NCI-H345 treated with DMSO at 0.1 percent for 48 hours (cell line): Measurements from ENCODE around the gene CAV3.
"Not testable (repeated sequence)": the region's sequence is repeated elsewhere in the genome, so short reads cannot be mapped to it uniquely, and the experiment has no call there.

Experiments
- DNase-seq: peaks from one replicate; lab custom pipeline; 2025; ENCODE audit not compliant: unreplicated experiment; lab: John Stamatoyannopoulos, UW

CAV3 gene

GRCh38 chr3:8733332-8734094 lies at the start of gene CAV3:
Gene CAV3, plus strand, starts transcription at chr3:8733802. Its CDS starts 75 bp downstream, at chr3:8733877.
- no peak for DNase-seq

- not testable (repeated sequence) for DNase-seq
Measured at GRCh38 chr3:8684992-8685391, 48.6 kb upstream of the CAV3 start.

- not testable (repeated sequence) for DNase-seq
Measured at GRCh38 chr3:8691295-8691694, 42.3 kb upstream of the CAV3 start.

DNA sequence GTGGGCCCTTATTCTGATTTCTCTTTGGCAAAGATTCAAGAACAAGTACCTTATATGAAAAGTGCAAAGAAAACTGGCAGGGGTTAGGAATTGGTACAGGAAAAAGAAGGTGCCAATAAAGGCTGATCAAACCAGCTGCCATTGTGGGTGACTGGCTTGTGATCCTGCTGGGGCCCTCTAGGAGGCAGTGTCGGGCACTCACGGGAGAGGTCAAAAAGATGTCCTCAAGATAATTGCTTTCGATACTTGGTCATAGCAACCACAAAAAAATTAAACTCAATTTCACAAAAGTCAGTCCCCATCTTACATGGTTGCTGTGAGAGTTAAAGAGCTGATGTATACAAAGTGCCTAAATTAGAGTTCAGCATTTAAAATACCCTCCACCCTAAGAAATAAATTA lies 31.0 kb upstream of the CAV3 start:
- DNase-seq: no peak

DNA sequence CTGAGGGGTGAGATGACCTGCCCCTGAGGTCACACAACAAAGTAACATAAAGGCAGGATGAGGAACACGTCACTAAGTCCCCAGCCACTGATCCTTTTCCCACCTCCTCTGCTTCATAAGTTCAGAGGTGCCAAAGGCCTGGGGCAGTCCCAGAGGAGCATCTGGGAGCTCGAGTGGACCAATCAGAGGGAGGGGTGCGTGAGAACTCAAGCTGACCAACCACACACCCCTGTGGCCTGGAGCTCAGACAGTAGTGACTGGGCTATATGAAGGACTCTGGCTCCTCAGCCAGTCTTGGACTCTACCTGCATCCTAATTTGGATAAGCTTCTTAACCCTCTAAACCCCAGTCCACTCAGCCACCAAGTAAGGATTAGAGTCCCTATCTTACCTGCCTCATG lies 28.0 kb upstream of the CAV3 start:
- no peak for DNase-seq

GRCh38 chr3:8709287-8709686 lies 24.3 kb upstream of the CAV3 start:
- DNase-seq: no peak

DNA sequence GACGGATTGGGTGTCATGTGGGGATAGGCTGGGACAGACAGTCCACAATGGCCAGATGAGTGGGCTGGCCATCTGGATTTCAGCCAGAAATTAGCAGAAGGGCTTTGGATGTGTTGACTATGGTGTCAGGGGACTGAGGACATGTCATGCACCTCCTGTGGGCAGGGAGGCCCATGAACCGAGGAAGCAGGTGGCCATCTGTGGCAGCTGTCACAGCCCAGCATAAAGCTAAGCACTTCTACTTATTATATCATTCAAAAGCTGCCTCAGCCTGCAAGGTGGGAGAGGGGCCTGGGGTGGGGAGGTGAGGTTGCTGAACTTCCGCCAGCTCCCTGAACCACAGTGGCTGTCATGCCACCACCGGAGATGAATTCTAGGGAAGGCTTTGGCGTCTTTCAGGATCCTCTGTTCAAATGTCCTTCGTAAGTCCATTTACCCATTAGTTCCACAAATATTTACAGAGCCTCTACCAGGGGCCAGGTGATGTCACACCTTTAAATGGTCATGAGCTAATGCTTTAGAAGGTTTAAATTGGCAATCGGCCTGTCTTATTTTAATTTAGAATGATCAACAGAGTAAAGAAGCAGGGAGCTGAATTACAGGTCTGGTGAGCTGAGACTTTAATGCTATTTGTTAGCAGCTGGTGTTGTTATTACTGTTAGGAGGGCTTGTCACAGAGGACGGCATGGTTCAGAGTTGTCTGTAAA lies 23.6 kb upstream of the CAV3 start:
- no peak for DNase-seq

- no peak for DNase-seq
Measured at GRCh38 chr3:8712045-8712907, 21.3 kb upstream of the CAV3 start.

GRCh38 chr3:8712908-8713255 lies 20.7 kb upstream of the CAV3 start:
- peak; percentile 18 for DNase-seq

DNA sequence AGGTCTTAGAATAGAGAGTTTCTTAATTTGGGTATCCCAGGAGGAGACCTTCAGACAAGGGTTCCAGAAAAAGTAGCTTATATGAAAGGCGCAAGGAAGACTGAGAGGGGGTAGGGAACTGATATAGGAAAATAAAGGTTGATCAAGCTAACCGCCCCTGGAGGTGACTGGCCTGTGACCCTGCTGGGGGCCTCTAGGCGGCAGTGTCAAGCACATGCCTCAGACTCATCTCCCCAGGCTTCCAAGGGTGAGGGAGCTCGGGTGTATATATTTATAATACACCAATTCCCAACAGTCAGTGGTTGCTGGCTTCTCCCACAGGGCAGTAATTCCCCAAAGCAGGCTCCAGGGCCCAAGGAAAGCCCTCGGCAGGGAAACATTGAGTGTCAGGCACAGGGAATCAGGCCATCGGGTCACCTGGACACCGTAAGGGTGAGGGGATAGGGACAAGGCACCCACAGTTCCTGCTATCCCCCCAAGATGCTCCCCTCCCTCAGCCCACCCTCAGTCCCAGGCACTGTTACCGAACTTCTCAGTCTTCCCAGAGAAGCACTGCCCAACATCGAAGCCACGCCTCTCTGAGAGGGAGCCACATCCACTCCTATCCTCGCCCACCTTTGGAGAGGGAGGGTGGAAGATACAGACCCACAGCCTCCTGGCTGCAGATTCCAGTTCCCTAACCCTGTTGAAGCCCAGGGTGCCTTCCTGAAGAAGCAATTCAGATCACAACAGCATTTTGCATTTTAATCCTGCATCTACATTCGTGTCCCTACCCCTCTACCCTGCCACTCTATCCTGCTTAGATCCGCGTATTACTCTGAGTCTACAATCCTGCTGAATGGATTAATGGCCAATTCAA lies 19.5 kb upstream of the CAV3 start:
- DNase-seq: no peak

- not testable (repeated sequence) for DNase-seq
Measured at GRCh38 chr3:8715757-8716156, 17.8 kb upstream of the CAV3 start.

DNA sequence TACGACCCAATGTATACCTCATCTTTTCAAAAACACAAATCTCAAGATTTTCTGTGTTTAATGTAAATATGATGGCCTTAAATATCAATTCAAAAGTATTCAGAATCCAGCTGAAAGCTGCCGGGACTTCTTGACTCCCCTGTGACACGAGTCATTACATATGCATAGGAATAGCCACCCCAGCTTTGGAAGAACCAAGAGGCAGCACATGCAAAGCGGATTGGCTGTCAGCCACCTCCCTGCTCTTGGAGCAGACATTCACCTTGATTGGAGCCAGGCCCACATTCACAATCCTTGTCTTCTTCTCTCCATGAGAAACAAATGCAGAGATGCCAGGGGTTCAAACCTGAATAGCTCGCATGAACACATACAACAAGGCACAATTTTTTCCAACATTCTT lies 10.8 kb upstream of the CAV3 start:
- no peak for DNase-seq

- no peak for DNase-seq
Measured at GRCh38 chr3:8723612-8724011, 10.0 kb upstream of the CAV3 start.

GRCh38 chr3:8724108-8724752 lies 9.4 kb upstream of the CAV3 start:
- no peak for DNase-seq

- no peak for DNase-seq
Measured at GRCh38 chr3:8727605-8728512, 5.7 kb upstream of the CAV3 start.

DNA sequence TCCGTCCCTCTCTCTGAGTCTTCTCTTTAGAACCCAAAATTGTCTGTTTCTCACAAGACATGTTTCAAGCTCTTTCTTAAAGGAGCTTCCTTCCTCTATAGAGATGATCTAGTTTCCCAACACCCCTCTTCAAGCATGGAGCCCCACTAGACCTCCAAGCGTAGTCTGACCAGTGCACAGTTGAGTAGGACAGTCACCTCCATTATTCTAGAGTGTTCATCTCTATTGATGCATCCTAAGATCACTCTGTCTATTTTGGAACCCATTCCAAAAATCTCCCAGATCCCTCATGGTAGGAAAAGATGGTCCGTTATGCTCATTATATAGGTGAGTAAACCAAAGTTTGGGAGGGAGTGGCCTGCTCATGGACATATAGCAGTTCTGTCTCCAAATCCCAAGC lies 4.1 kb upstream of the CAV3 start:
- no peak for DNase-seq

- DNase-seq: no peak
Measured at GRCh38 chr3:8730656-8731055, 2.9 kb upstream of the CAV3 start.

DNA sequence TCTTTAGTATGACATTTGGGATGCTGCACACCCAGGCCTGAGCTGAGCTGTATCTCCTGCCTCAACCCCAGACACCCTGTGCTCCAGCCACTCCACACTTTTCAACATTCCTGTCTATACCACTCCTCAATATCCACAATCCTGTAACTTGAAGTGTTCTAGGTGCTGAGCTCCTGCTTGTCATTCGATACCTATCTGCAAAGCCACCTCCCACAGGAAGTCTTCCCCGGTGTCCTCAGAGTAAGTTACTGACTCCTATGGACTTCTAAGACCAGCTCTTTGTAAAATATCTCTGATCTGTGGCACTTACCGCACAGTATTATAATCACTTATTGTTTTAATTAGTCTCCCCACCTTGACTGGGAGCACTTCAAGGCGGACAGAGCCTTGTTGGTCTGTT lies 1.2 kb upstream of the CAV3 start:
- no peak for DNase-seq

GRCh38 chr3:8734137-8734878 lies 706 bp downstream of the CAV3 start:
- no peak for DNase-seq
